Smooth muscle cell (in vitro differentiated cells): ENCODE data around the gene UBAC1. TPM values are rescaled to one million over a fixed set of nuclear protein-coding genes. Genes with fewer than 3 reads are reported as not detected.
A peak's percentile ranks its signal among the peaks of the same experiment; 100 is the strongest.
"Not testable (repeated sequence)": the region's sequence is repeated elsewhere in the genome, so short reads cannot be mapped to it uniquely, and the experiment has no call there.

ENCODE experiments used
- DNase-seq: peaks from one replicate; lab custom pipeline; 2025; ENCODE audit not compliant: unreplicated experiment; lab: John Stamatoyannopoulos, UW
- H2AFZ ChIP-seq: fragments of 200-600 bp; sonication (generic); 2 replicates; pipeline ENCODE4 v1.6.0; 2016; ENCODE audit warnings: antibody characterized with exemption, low read depth, mild to moderate bottlenecking
- H3F3A ChIP-seq: fragments of 200-600 bp; sonication (generic); 2 replicates; pipeline ENCODE4 v1.6.0; 2017; ENCODE audit warnings: antibody characterized with exemption, low read depth
- H3K27ac ChIP-seq: fragments of 200-600 bp; sonication (generic); 2 replicates; pipeline ENCODE4 v1.5.1; 2016; ENCODE audit warnings: low read depth, mild to moderate bottlenecking
- H3K27me3 ChIP-seq: fragments of 200-600 bp; sonication (generic); 2 replicates; pipeline ENCODE4 v1.6.1; 2016; ENCODE audit warnings: low read depth, mild to moderate bottlenecking
- H3K36me3 ChIP-seq: fragments of 200-600 bp; sonication (generic); 2 replicates; pipeline ENCODE4 v1.5.1; 2016; ENCODE audit warnings: low read depth
- H3K4me1 ChIP-seq: fragments of 200-600 bp; sonication (generic); 2 replicates; pipeline ENCODE4 v1.5.1; 2016; ENCODE audit warnings: low read depth
- H3K4me2 ChIP-seq: fragments of 200-600 bp; sonication (generic); 2 replicates; pipeline ENCODE4 v1.6.0; 2016; ENCODE audit warnings: mild to moderate bottlenecking
- H3K4me3 ChIP-seq: fragments of 200-600 bp; sonication (generic); 2 replicates; pipeline ENCODE4 v1.5.1; 2016; ENCODE audit warnings: mild to moderate bottlenecking
- H3K79me2 ChIP-seq: fragments of 200-600 bp; sonication (generic); 2 replicates; pipeline ENCODE4 v1.6.0; 2016; ENCODE audit warnings: low read depth, mild to moderate bottlenecking
- H3K9ac ChIP-seq: fragments of 200-600 bp; sonication (generic); 2 replicates; pipeline ENCODE4 v1.6.0; 2016; ENCODE audit warnings: low read depth
- H3K9me3 ChIP-seq: fragments of 200-600 bp; sonication (generic); replicated peaks from 2 replicates; pipeline ENCODE4 v1.5.1; 2016; ENCODE audit warnings: low read depth
- H4K20me1 ChIP-seq: fragments of 200-600 bp; sonication (generic); 2 replicates; pipeline ENCODE4 v1.6.0; 2016; ENCODE audit warnings: low read depth
- CTCF ChIP-seq: fragments of 200-600 bp; sonication (generic); IDR thresholded peaks from 2 replicates; pipeline ENCODE4 v1.5.1; 2017; ENCODE audit warnings: borderline replicate concordance, mild to moderate bottlenecking, antibody characterized with exemption; ENCODE audit not compliant: insufficient read depth, poor library complexity, severe bottlenecking
- WGBS: methylation state at CpG from one replicate; pipeline ENCODE4 v1.1.7; 2016; ENCODE audit warnings: low lambda C conversion rate; 5-methylcytosine and 5-hydroxymethylcytosine counted together
- polyA plus RNA-seq: library from polyadenylated mRNA; unstranded; fragments of >200 nt; fragmentation: Nextera tagmentation; extraction: Ambion mirVana; gene quantifications from 2 replicates; pipeline ENCODE4 v1.2.1, GENCODE V29; 2016
- total RNA-seq: library from RNA; depleted of rRNA; stranded (reverse); fragments of >200 nt; gene quantifications from 2 replicates; pipeline ENCODE4 v1.2.3, GENCODE V29; 2014

UBAC1 gene
- total and polyA plus RNA-seq, 2 experiments from 2014 or later, result 35.3 to 43.5 TPM

GRCh38 chr9:135895202-135895848, 65.8 kb downstream of the UBAC1 start:
- Histone ChIP-seq H3K9ac (no peak overlapping the region), H3K36me3 (no peaks in the 10 kb centered on the region), H2AFZ (no peak overlapping the region), H4K20me1 (peaks cover 99% of the 10 kb centered on the region), H3K27ac (no peak overlapping the region), H3K4me2 (no peak overlapping the region), H3K4me1 (peaks cover 15% of the 10 kb centered on the region), H3K4me3 (no peak overlapping the region), H3K79me2 (peaks cover 100% of the 10 kb centered on the region), H3K9me3 (no peaks in the 10 kb centered on the region), H3F3A (no peaks in the 10 kb centered on the region), H3K27me3 (no peaks in the 10 kb centered on the region)
- DNase-seq, result no peak
- no peak for TF ChIP-seq CTCF
- WGBS, result 94% methylated on average over 4 of the region's 4 CpGs

- no peak overlapping the region for H3K4me3 ChIP-seq
- no peak overlapping the region for H3K27ac ChIP-seq
- no peak overlapping the region for H2AFZ ChIP-seq
- no peaks in the 10 kb centered on the region for H3K27me3 ChIP-seq
- peaks cover 27% of the 10 kb centered on the region for H3K4me1 ChIP-seq
- no peak overlapping the region for H3K9ac ChIP-seq
- no peaks in the 10 kb centered on the region for H3F3A ChIP-seq
- 86% methylated on average over 1 of the region's 1 CpG for WGBS
- no peak for DNase-seq
- no peak overlapping the region for H3K4me2 ChIP-seq
- peaks cover 100% of the 10 kb centered on the region for H3K79me2 ChIP-seq
- H4K20me1 ChIP-seq, result peaks cover 100% of the 10 kb centered on the region
- H3K36me3 ChIP-seq, result no peaks in the 10 kb centered on the region
- no peaks in the 10 kb centered on the region for H3K9me3 ChIP-seq
- no peak for TF ChIP-seq CTCF
Observed at GRCh38 chr9:135893104-135893503, 68.1 kb downstream of the UBAC1 start.

GRCh38 chr9:135892327-135892726, 68.8 kb downstream of the UBAC1 start:
- H3K4me3 ChIP-seq, result not testable (repeated sequence)
- H4K20me1 ChIP-seq, result peaks cover 100% of the 10 kb centered on the region
- 98% methylated on average over 6 of the region's 6 CpGs for WGBS

GRCh38 chr9:135891027-135891631, 70.0 kb downstream of the UBAC1 start:
- Histone ChIP-seq H3K4me1 (peaks cover 42% of the 10 kb centered on the region), H3K4me2 (peak overlapping the region; percentile 6)

More at GRCh38 chr9:135892327-135892726, 68.8 kb downstream of the UBAC1 start:
- not testable (repeated sequence) for H3K27me3 ChIP-seq, H3K27ac ChIP-seq, H3K9me3 ChIP-seq, H3K36me3 ChIP-seq, H2AFZ ChIP-seq, H3K9ac ChIP-seq, H3K4me2 ChIP-seq, H3F3A ChIP-seq, DNase-seq
- Histone ChIP-seq H3K79me2 (peaks cover 99% of the 10 kb centered on the region), H3K4me1 (peaks cover 33% of the 10 kb centered on the region)

More at GRCh38 chr9:135891027-135891631, 70.0 kb downstream of the UBAC1 start:
- no peak for DNase-seq
- peak overlapping the region; percentile 27 for H3K27ac ChIP-seq
- TF ChIP-seq CTCF, result no peak
- no peaks in the 10 kb centered on the region for H3K27me3 ChIP-seq
- H3K9ac ChIP-seq, result no peak overlapping the region
- H4K20me1 ChIP-seq, result peaks cover 100% of the 10 kb centered on the region
- H3K79me2 ChIP-seq, result peaks cover 95% of the 10 kb centered on the region
- 74% methylated on average over 8 of the region's 8 CpGs for WGBS
- H3K4me3 ChIP-seq, result no peak overlapping the region
- no peak overlapping the region for H2AFZ ChIP-seq
- no peaks in the 10 kb centered on the region for H3K9me3 ChIP-seq
- no peaks in the 10 kb centered on the region for H3K36me3 ChIP-seq
- H3F3A ChIP-seq, result no peaks in the 10 kb centered on the region
